ENCODE data around the gene LDB1. TPM values are rescaled to one million over a fixed set of nuclear protein-coding genes. Genes with fewer than 3 reads are reported as not detected.
A peak's percentile ranks its signal among the peaks of the same experiment; 100 is the strongest.

Gene LDB1
- total and polyA plus RNA-seq, 2 of the 13 experiments (the other 11 are each of a cell fraction or from before 2014, with no cell fraction given) = 17.2 to 45.5 TPM

GRCh38 chr10:102114861-102115618 is 5.1 kb downstream of the LDB1 start (continued):
- TF ChIP-seq ZNF512B (CRISPR knock-in tag; IDR thresholded peaks at IDR 0.05; ENCODE audit: borderline replicate concordance) (no peak), SALL1 (CRISPR knock-in tag; IDR thresholded peaks at IDR 0.05) (peak; percentile 68), SNAPC2 (CRISPR knock-in tag; IDR thresholded peaks at IDR 0.05) (no peak), PATZ1 (CRISPR knock-in tag; IDR thresholded peaks at IDR 0.05) (peak; percentile 98), PTBP1 (IDR thresholded peaks at IDR 0.05; ENCODE audit: low read depth, low read length, poor library complexity, severe bottlenecking) (no peak), ZSCAN31 (CRISPR knock-in tag; IDR thresholded peaks at IDR 0.05; ENCODE audit: low read depth) (no peak), ZNF646 (CRISPR knock-in tag; IDR thresholded peaks at IDR 0.05) (no peak), TCF7 (IDR thresholded peaks at IDR 0.05; ENCODE audit: low read depth) (no peak), NFIC (IDR thresholded peaks at IDR 0.05; ENCODE audit: low read length) (no peak), KDM5B (CRISPR knock-in tag; IDR thresholded peaks at IDR 0.05; ENCODE audit: borderline replicate concordance) (peak; percentile 14; the same call in 1 of the 2 replicates), ZNF484 (CRISPR knock-in tag; IDR thresholded peaks at IDR 0.05; ENCODE audit: borderline replicate concordance, low read depth) (no peak), ZNF460 (CRISPR knock-in tag; IDR thresholded peaks at IDR 0.05; ENCODE audit: borderline replicate concordance) (no peak), CBX1 (IDR thresholded peaks at IDR 0.05; ENCODE audit: low read depth) (no peak)
